ENCODE measurements around the gene MRPL16. TPM values are rescaled to one million over a fixed set of nuclear protein-coding genes. Genes with fewer than 3 reads are reported as not detected.
A peak's percentile ranks its signal among the peaks of the same experiment; 100 is the strongest.
"Not testable (repeated sequence)": the region's sequence is repeated elsewhere in the genome, so short reads cannot be mapped to it uniquely, and the experiment has no call there.

Gene MRPL16
- total RNA-seq, 2 experiments from 2014 or later, result 59.5 to 63.2 TPM

- no peak for DNase-seq
- Mint-ChIP-seq H3K4me1 (ENCODE audit: low read depth) (peaks cover 2% of the 10 kb centered on the region), H3K9me3 (no peaks in the 10 kb centered on the region), H3K27ac (no peak overlapping the region), H3K36me3 (ENCODE audit: low read depth) (peaks cover 9% of the 10 kb centered on the region), H3K4me3 (no peak overlapping the region), H3K27me3 (ENCODE audit: low read depth) (no peaks in the 10 kb centered on the region)
- intact Hi-C loops (cut with micrococcal nuclease), result loop anchor here (5.0 to 10.0 kb wide), 2 partner anchors 522 to 599 kb away; no protein-coding TSS in a partner anchor
- CTCF ChIA-PET, result interaction anchor here (1.0 to 2.4 kb wide), 4 partner anchors 14 to 135 kb away, joined by 3 to 15 read pairs (median 5); partner anchors contain the start of genes PATL1 and STX3
Measured at GRCh38 chr11:59804061-59804460, 6.5 kb downstream of the MRPL16 start.

GRCh38 chr11:59802639-59803176 is 7.9 kb downstream of the MRPL16 start:
- Mint-ChIP-seq H3K27me3 (ENCODE audit: low read depth) (no peaks in the 10 kb centered on the region), H3K9me3 (no peaks in the 10 kb centered on the region), H3K36me3 (ENCODE audit: low read depth) (peaks cover 9% of the 10 kb centered on the region), H3K4me1 (ENCODE audit: low read depth) (no peaks in the 10 kb centered on the region), H3K4me3 (no peak overlapping the region), H3K27ac (no peak overlapping the region)
- DNase-seq, result peak; percentile 53
- CTCF ChIA-PET, result interaction anchor here (1.3 to 5.4 kb wide), 3 partner anchors 7 to 115 kb away, joined by 6 to 66 read pairs (median 8); partner anchors contain the start of genes MRPL16 and STX3
- intact Hi-C loops (cut with micrococcal nuclease), result loop anchor here (1.0 to 10.0 kb wide), 5 partner anchors 48 to 598 kb away; partner anchors contain the start of gene PATL1

GRCh38 chr11:59801981-59802638 is 8.5 kb downstream of the MRPL16 start:
- intact Hi-C loops (cut with micrococcal nuclease), result loop anchor here (1.0 to 10.0 kb wide), 5 partner anchors 48 to 597 kb away; partner anchors contain the start of gene PATL1
- peaks cover 9% of the 10 kb centered on the region for H3K36me3 Mint-ChIP-seq (ENCODE audit: low read depth)

GRCh38 chr11:59801160-59801706 is 9.3 kb downstream of the MRPL16 start:
- Mint-ChIP-seq H3K4me3 (no peak overlapping the region), H3K27ac (no peak overlapping the region), H3K27me3 (ENCODE audit: low read depth) (no peaks in the 10 kb centered on the region), H3K36me3 (ENCODE audit: low read depth) (peaks cover 3% of the 10 kb centered on the region), H3K4me1 (ENCODE audit: low read depth) (no peaks in the 10 kb centered on the region), H3K9me3 (no peaks in the 10 kb centered on the region)
- intact Hi-C loops (cut with micrococcal nuclease), result loop anchor here (5.0 to 10.0 kb wide), 2 partner anchors 519 to 596 kb away; no protein-coding TSS in a partner anchor
- CTCF ChIA-PET, result interaction anchor here (0.6 to 5.4 kb wide), 10 partner anchors 9 to 630 kb away, joined by 3 to 66 read pairs (median 4); partner anchors contain the start of genes DTX4, MRPL16 and STX3
- no peak for DNase-seq

More at GRCh38 chr11:59801981-59802638, 8.5 kb downstream of the MRPL16 start:
- Mint-ChIP-seq H3K27me3 (ENCODE audit: low read depth) (no peaks in the 10 kb centered on the region), H3K27ac (no peak overlapping the region), H3K9me3 (no peaks in the 10 kb centered on the region), H3K4me1 (ENCODE audit: low read depth) (no peaks in the 10 kb centered on the region), H3K4me3 (no peak overlapping the region)
- DNase-seq, result no peak
- CTCF ChIA-PET, result interaction anchor here (0.5 to 5.4 kb wide), 11 partner anchors 8 to 631 kb away, joined by 3 to 66 read pairs (median 3); partner anchors contain the start of genes DTX4, MRPL16 and STX3

- CTCF ChIA-PET, result interaction anchor here (0.6 to 5.4 kb wide), 5 partner anchors 10 to 629 kb away, joined by 3 to 66 read pairs (median 5); partner anchors contain the start of genes DTX4, MRPL16 and STX3
- Mint-ChIP-seq H3K27me3 (ENCODE audit: low read depth) (no peaks in the 10 kb centered on the region), H3K27ac (no peak overlapping the region), H3K36me3 (ENCODE audit: low read depth) (peaks cover 4% of the 10 kb centered on the region), H3K9me3 (no peaks in the 10 kb centered on the region), H3K4me3 (no peak overlapping the region), H3K4me1 (ENCODE audit: low read depth) (no peaks in the 10 kb centered on the region)
- no peak for DNase-seq
- intact Hi-C loops (cut with micrococcal nuclease), result loop anchor here (5.0 to 10.0 kb wide), 2 partner anchors 518 to 596 kb away; no protein-coding TSS in a partner anchor
Measured at GRCh38 chr11:59800390-59801025, 10.1 kb downstream of the MRPL16 start.

DNA sequence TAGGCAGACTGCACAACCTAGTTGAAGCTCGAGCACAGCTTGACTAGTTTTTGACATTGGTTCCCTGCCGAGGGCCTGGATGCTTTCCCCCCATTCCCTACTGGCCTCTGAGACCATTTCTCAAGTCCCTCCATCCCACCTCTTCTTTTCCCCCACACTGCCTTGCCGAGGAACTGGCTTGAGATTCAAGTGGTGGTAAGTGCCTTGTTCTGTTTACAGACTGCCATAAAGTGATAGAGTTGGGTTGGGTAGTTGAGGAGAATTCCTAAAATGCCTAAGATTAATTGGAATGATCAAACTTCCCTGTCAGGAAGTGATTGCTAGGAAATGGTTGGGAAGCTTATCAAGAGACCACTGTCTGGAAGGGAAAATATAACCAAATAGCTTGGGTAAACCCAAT is 16.2 kb downstream of the MRPL16 start:
- no peaks in the 10 kb centered on the region for H3K4me1 Mint-ChIP-seq (ENCODE audit: low read depth)
- DNase-seq, result no peak
- H3K9me3 Mint-ChIP-seq, result no peaks in the 10 kb centered on the region
- CTCF ChIA-PET, result no interaction called here
- H3K36me3 Mint-ChIP-seq (ENCODE audit: low read depth), result peaks cover 8% of the 10 kb centered on the region
- H3K27me3 Mint-ChIP-seq (ENCODE audit: low read depth), result no peaks in the 10 kb centered on the region
- intact Hi-C loops (cut with micrococcal nuclease), result no loop called here
- H3K4me3 Mint-ChIP-seq, result no peak overlapping the region
- no peak overlapping the region for H3K27ac Mint-ChIP-seq

GRCh38 chr11:59792507-59792906 is 18.1 kb downstream of the MRPL16 start:
- Mint-ChIP-seq H3K27ac (no peak overlapping the region), H3K36me3 (ENCODE audit: low read depth) (peaks cover 8% of the 10 kb centered on the region), H3K9me3 (no peaks in the 10 kb centered on the region), H3K27me3 (ENCODE audit: low read depth) (no peaks in the 10 kb centered on the region), H3K4me3 (no peak overlapping the region), H3K4me1 (ENCODE audit: low read depth) (no peaks in the 10 kb centered on the region)
- DNase-seq, result no peak
- CTCF ChIA-PET, result no interaction called here
- intact Hi-C loops (cut with micrococcal nuclease), result no loop called here

DNA sequence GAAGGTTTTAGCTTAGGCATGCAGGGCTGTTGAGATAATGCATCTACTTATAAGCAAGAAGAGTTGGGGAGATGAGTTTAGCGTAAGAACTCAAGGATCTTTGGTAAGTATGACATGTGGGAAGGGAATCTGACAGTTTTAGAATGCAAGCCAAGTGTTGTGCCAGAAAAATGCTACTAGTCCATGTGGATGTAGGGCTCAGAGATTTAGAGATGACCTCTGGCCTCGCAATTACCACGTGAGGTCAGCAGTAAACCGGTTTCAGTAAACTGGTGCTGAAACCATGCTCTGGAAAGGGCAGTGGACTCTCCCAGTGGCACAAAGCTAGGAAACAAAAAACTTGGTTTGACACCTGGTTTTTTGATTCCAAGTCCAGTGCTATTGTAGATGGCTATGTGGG is 18.9 kb downstream of the MRPL16 start:
- CTCF ChIA-PET, result interaction anchor here (0.6 kb wide), 1 partner anchor 180 kb away, joined by 3 read pairs; no protein-coding TSS in a partner anchor
- H3K27ac Mint-ChIP-seq, result no peak overlapping the region
- no peaks in the 10 kb centered on the region for H3K27me3 Mint-ChIP-seq (ENCODE audit: low read depth)
- intact Hi-C loops (cut with micrococcal nuclease), result no loop called here
- H3K4me1 Mint-ChIP-seq (ENCODE audit: low read depth), result no peaks in the 10 kb centered on the region
- DNase-seq, result no peak
- H3K4me3 Mint-ChIP-seq, result no peak overlapping the region
- peaks cover 8% of the 10 kb centered on the region for H3K36me3 Mint-ChIP-seq (ENCODE audit: low read depth)
- no peaks in the 10 kb centered on the region for H3K9me3 Mint-ChIP-seq

DNA sequence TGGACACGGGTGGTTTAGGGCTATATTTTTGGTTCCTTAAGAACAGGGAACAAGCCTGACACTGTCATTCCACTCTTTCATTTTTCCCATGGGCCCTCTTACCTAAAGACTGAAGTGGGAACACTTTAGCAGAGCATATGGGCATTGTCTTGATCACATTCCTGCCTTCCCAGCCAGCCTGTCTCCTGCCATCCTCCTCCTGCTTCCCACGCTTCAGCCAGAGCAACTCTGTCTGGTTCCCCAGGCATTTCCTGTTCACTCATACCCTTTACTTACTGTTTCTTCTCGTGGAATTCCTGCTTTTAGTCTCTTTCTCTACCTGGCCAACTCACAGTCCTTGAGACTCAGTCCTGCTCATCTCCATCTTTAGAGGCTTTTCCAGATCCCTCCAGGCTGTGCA is 22.8 kb downstream of the MRPL16 start:
- Mint-ChIP-seq H3K4me1 (ENCODE audit: low read depth) (no peaks in the 10 kb centered on the region), H3K36me3 (ENCODE audit: low read depth) (peaks cover 1% of the 10 kb centered on the region), H3K9me3 (no peaks in the 10 kb centered on the region), H3K27me3 (ENCODE audit: low read depth) (no peaks in the 10 kb centered on the region), H3K4me3 (no peak overlapping the region), H3K27ac (no peak overlapping the region)
- CTCF ChIA-PET, result interaction anchor here (0.9 to 1.0 kb wide), 2 partner anchors 14 to 34 kb away, joined by 3 to 5 read pairs; no protein-coding TSS in a partner anchor
- intact Hi-C loops (cut with micrococcal nuclease), result no loop called here
- DNase-seq, result no peak

DNA sequence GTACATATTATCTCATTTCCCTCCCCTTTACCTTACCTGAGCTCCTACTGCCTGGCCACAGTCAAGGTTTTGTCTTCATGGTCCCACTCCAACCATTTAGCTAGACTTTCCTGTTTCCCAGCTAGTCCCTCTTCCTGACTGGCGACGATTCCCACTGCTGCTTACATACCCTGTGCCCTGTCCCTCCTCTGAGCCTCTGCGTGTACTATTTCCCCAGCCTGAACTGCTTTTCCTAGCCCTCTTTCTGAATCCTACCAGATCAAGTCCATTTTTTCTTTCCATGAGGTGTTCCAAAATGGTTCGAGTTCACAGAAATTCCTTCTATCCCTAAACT is 23.4 kb downstream of the MRPL16 start:
- no peaks in the 10 kb centered on the region for H3K4me1 Mint-ChIP-seq (ENCODE audit: low read depth)
- intact Hi-C loops (cut with micrococcal nuclease), result no loop called here
- no peak overlapping the region for H3K4me3 Mint-ChIP-seq
- CTCF ChIA-PET, result interaction anchor here (1.0 kb wide), 1 partner anchor 34 kb away, joined by 5 read pairs; no protein-coding TSS in a partner anchor
- H3K27ac Mint-ChIP-seq, result no peak overlapping the region
- DNase-seq, result no peak
- H3K36me3 Mint-ChIP-seq (ENCODE audit: low read depth), result no peaks in the 10 kb centered on the region
- H3K9me3 Mint-ChIP-seq, result no peaks in the 10 kb centered on the region
- no peaks in the 10 kb centered on the region for H3K27me3 Mint-ChIP-seq (ENCODE audit: low read depth)

GRCh38 chr11:59785818-59786217 is 24.8 kb downstream of the MRPL16 start:
- CTCF ChIA-PET, result interaction anchor here (0.6 kb wide), 1 partner anchor 26 kb away, joined by 3 read pairs; no protein-coding TSS in a partner anchor
- intact Hi-C loops (cut with micrococcal nuclease), result no loop called here
- peaks cover 1% of the 10 kb centered on the region for H3K36me3 Mint-ChIP-seq (ENCODE audit: low read depth)
- no peaks in the 10 kb centered on the region for H3K27me3 Mint-ChIP-seq (ENCODE audit: low read depth)
- H3K9me3 Mint-ChIP-seq, result no peaks in the 10 kb centered on the region
- H3K4me1 Mint-ChIP-seq (ENCODE audit: low read depth), result no peaks in the 10 kb centered on the region
- no peak overlapping the region for H3K4me3 Mint-ChIP-seq
- DNase-seq, result no peak
- no peak overlapping the region for H3K27ac Mint-ChIP-seq

GRCh38 chr11:59784441-59784840 is 26.1 kb downstream of the MRPL16 start:
- CTCF ChIA-PET, result interaction anchor here (0.6 kb wide), 1 partner anchor 348 kb away, joined by 3 read pairs; no protein-coding TSS in a partner anchor
- H3K27me3 Mint-ChIP-seq (ENCODE audit: low read depth); H3K4me3 Mint-ChIP-seq; H3K9me3 Mint-ChIP-seq; DNase-seq; H3K36me3 Mint-ChIP-seq (ENCODE audit: low read depth); H3K27ac Mint-ChIP-seq; intact Hi-C loops (cut with micrococcal nuclease); H3K4me1 Mint-ChIP-seq (ENCODE audit: low read depth): not testable (repeated sequence)
